Head of caudate nucleus (tissue), 42 donors: ENCODE data around the gene RHOJ.

Experiments
- DNase-seq, 42 donors: peaks; one replicate each; pipeline versions ENCODE4 v3.0.0 to v3.0.0-alpha.2; 2020 to 2021; ENCODE audit warnings: mixed read lengths in 7 of 42
- intact Hi-C: fragments of 100-400 bp; cut with DNase I; formaldehyde crosslinking; loops from one replicate; pipeline ENCODE4 v1.15.0; 2022

The RHOJ gene

GRCh38 chr14:63203618-63204406, 431 bp upstream of the RHOJ start:
- intact Hi-C loops: no loop called here

GRCh38 chr14:63205044-63205575, 867 bp downstream of the RHOJ start:
- intact Hi-C loops: no loop called here
- no peak for DNase-seq

More at GRCh38 chr14:63203618-63204406, 431 bp upstream of the RHOJ start:
- peak; percentile 32 to 87 (median 66) for DNase-seq

- intact Hi-C loops: no loop called here
- no peak for DNase-seq
Observed at GRCh38 chr14:63205866-63206265, 1.6 kb downstream of the RHOJ start.

GRCh38 chr14:63209160-63209559, 4.9 kb downstream of the RHOJ start:
- no peak for DNase-seq
- intact Hi-C loops: no loop called here

- no peak for DNase-seq
- intact Hi-C loops: no loop called here
Observed at GRCh38 chr14:63210812-63211211, 6.6 kb downstream of the RHOJ start.

GRCh38 chr14:63212209-63212608, 8.0 kb downstream of the RHOJ start:
- intact Hi-C loops: no loop called here
- DNase-seq: no peak

GRCh38 chr14:63212776-63213500, 8.7 kb downstream of the RHOJ start:
- DNase-seq: no peak
- intact Hi-C loops: no loop called here

- intact Hi-C loops: no loop called here
Observed at GRCh38 chr14:63214417-63215196, 10.4 kb downstream of the RHOJ start.

GRCh38 chr14:63220526-63220925, 16.3 kb downstream of the RHOJ start:
- no peak for DNase-seq
- intact Hi-C loops: no loop called here

More at GRCh38 chr14:63214417-63215196, 10.4 kb downstream of the RHOJ start:
- DNase-seq: no peak

- DNase-seq: no peak
- intact Hi-C loops: no loop called here
Observed at GRCh38 chr14:63223596-63223995, 19.4 kb downstream of the RHOJ start.

- no peak for DNase-seq
- intact Hi-C loops: no loop called here
Observed at GRCh38 chr14:63224196-63224595, 20.0 kb downstream of the RHOJ start.

- DNase-seq: no peak
- intact Hi-C loops: no loop called here
Observed at GRCh38 chr14:63228217-63228616, 24.0 kb downstream of the RHOJ start.

- intact Hi-C loops: no loop called here
- no peak for DNase-seq
Observed at GRCh38 chr14:63229330-63230059, 25.3 kb downstream of the RHOJ start.

- intact Hi-C loops: no loop called here
- DNase-seq: no peak
Observed at GRCh38 chr14:63231766-63232165, 27.5 kb downstream of the RHOJ start.

- DNase-seq: no peak
- intact Hi-C loops: no loop called here
Observed at GRCh38 chr14:63237791-63238190, 33.5 kb downstream of the RHOJ start.

GRCh38 chr14:63240221-63240620, 36.0 kb downstream of the RHOJ start:
- no peak for DNase-seq
- intact Hi-C loops: no loop called here

- intact Hi-C loops: no loop called here
- no peak for DNase-seq
Observed at GRCh38 chr14:63241096-63241495, 36.9 kb downstream of the RHOJ start.

- no peak for DNase-seq
- intact Hi-C loops: no loop called here
Observed at GRCh38 chr14:63243646-63244045, 39.4 kb downstream of the RHOJ start.

- peak in 1 of 42 donors; percentile 13 for DNase-seq
- intact Hi-C loops: no loop called here
Observed at GRCh38 chr14:63245893-63246292, 41.6 kb downstream of the RHOJ start.
